GM19463 (cell line): Measurements from ENCODE around the gene PPP1R14C.
"Not testable (repeated sequence)": the region's sequence is repeated elsewhere in the genome, so short reads cannot be mapped to it uniquely, and the experiment has no call there.

Experiments
- ATAC-seq: cut with Tn5 transposase; IDR thresholded peaks from one replicate; pipeline ENCODE4 v1.9.1; 2021; ENCODE audit warnings: mild to moderate bottlenecking, moderate library complexity; ENCODE audit not compliant: unreplicated experiment

PPP1R14C gene

DNA sequence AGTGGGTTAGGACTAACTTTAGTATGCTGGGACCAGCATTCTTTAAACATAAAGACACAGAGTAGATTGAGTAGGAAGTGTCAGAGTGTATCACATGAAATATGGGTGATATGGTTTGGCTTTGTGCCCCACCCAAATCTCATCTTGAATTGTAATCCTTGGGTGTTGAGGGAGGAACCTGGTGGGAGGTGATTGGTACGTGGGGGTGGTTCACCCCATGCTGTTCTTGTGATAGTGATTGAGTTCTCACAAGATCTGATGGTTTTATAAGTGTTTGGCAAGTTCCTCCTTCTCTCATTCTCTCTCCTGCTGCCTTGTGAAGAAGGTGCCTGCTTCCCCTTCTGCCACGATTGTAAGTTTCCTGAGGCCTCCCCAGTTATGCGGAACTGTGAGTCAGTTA lies 5.1 kb upstream of the PPP1R14C start:
- ATAC-seq = not testable (repeated sequence)

- no peak for ATAC-seq
Observed at GRCh38 chr6:150138638-150139037, 4.2 kb upstream of the PPP1R14C start.

DNA sequence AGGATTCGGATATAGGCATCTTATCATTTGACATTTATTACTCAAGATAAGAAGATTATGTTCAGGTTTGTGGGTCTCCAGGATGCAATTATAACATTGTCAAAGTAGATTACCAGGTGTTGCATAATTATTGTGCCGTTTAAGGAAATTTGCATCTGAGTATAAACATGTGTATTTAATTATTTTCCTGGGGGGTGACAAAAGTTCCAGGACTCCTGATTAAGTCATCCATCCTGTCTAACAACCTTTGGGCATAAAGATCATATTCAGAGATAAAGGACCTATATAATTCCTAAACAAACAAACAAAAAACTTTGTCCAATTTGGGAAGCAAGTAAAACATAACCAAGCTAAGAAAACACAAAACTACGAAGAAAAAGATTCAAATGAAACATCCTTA lies 3.3 kb upstream of the PPP1R14C start:
- no peak for ATAC-seq

DNA sequence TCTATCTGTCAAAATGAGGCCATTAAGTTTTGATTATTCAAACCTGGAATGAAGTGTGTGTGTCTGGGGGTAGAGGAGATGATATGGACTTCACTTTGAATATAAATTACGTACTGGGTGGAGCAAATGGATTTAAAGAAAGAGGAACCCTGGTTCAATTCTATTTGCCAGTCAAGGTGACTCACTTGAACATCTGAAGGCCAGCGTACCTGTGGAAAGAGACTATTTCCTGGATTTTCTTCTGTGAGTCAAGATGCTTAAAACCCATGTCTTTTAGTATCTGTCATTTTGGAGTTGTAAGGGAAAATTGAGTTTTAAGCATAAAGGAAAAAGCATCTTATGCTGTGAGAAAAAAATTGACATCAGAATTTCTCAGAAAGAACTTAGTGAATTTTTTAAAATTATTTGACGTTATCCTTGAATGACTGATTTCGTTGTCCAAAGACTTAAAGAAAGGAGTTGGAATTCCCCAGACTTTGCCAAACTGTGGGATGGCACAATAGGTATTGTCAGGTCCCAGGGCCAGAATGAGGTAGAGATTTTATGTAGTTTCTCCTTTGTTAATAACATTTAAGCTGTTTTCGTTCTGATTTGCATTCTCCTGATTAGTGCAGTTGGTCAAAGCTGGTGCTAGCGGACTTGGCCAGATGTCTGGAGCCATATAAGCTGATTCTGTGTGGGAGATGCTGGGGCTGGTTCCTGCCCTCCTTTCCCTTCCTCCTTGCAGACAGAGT lies 2.4 kb upstream of the PPP1R14C start:
- ATAC-seq = no peak

DNA sequence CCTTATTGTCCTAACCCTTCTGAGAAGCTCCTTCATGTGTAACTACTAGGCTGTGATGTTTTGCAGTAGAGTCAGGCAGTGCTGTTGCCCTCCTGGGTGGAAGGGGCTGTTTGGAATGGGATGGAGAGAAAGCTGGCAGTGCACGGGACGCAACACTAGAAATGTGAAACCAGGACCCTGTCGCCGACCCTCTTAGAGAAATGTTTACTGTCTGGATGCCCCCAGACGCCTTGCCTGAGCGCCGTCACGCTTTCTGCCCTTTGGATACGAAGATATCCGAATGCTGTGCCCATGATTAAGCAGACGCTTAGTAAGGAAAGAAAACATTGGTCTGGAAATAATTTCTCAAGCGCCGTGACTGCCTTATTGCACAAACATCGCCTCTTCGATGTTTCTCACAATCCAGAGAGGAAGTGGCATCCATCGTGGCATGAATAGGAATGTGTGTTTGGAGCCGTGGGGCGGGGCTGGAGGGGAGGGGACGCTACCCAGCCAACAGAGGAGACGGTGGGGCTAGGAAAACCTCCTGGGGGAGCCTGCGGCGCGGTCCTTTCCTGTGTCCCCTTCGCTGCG lies 661 bp upstream of the PPP1R14C start:
- ATAC-seq = no peak

GRCh38 chr6:150143516-150144293 lies 861 bp downstream of the PPP1R14C start:
- no peak for ATAC-seq

DNA sequence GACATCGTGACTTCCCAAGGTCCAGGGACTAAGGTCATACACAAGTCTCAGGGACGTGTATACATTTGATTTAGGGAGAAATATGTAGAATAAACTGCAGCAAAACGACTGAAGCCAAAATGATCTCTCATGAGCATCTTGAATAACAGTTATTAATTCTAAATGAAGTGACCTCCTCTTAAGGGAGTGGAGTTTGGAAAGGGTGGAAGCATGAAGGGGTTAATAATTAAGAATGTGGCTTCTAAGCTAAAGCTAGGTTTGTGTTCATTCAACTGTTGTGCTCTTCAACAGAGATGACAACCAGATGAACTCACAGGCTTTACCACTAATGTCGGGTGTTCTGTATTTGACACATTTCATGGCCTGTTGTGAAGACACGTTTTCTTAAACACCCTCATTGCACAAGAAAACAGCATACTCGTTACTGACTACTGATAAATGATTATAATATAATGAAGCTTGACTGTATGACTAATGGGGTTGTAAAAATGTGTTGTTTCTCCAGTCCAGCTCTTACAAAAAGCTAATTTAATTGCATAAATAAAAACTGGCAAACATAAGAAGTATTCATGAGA lies 1.5 kb downstream of the PPP1R14C start:
- no peak for ATAC-seq

DNA sequence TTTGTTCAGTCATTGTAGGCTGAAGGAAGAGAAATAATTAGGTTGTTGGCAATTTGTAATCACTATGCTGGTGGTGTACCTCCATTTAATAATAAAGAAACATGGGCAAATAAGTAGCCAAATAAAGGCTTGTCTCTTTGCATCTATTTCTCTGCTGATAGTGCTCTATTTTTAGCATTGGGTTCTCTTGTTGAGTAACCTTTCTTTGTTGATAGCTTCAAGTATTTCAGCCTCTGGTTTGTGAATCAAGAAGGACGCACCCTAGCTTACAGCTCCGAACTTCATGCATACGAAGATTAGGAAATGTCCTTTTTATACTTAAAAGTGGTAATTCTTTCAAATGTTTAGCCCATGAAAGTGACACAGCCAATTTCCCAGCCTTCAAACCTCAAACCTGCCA lies 2.6 kb downstream of the PPP1R14C start:
- no peak for ATAC-seq

GRCh38 chr6:150145830-150146229 lies 3.0 kb downstream of the PPP1R14C start:
- ATAC-seq = no peak

DNA sequence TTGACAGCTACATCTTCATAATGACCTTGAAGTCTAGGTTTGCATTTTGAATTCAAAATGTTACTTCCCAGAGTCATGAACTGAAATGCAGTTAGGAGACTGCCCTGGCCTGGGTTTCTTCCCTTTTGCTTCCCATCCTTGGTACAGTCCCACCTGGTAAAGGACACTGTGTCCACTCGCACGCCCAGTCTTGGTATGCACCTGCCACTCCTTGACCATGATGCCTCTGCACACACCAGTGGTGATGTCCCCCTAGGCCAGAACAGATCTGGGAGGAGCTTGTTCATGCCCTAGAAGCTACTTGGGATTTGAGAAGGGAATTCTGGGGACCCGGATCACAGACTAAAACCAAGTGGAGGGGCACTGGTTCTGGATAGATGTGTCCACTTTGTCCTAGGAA lies 3.6 kb downstream of the PPP1R14C start:
- no peak for ATAC-seq

GRCh38 chr6:150149146-150149545 lies 6.3 kb downstream of the PPP1R14C start:
- no peak for ATAC-seq

GRCh38 chr6:150150458-150150820 lies 7.6 kb downstream of the PPP1R14C start:
- no peak for ATAC-seq

- ATAC-seq = no peak
Observed at GRCh38 chr6:150150821-150151646, 8.2 kb downstream of the PPP1R14C start.

- ATAC-seq = no peak
Observed at GRCh38 chr6:150152891-150153876, 10.3 kb downstream of the PPP1R14C start.

GRCh38 chr6:150153905-150154492 lies 11.2 kb downstream of the PPP1R14C start:
- ATAC-seq = no peak

DNA sequence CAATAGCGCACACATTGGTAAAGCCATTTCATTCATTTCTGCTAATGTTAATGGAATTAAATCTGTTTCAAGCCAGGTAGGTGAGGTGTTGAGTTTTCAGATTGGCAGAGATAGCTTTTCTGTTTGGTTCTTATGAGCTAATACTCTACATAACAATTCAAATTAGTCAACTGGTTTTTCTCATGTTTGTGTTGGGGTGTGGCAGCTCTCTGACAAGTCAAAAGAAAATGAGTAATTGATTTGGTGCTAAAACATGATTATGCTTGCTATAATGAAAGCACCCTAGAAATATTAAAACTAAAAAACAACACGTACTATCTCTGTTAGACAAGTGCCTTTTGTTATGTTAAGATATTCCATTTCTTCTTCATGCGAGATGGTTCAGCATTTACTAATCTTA lies 13.6 kb downstream of the PPP1R14C start:
- ATAC-seq = no peak

- ATAC-seq = no peak
Observed at GRCh38 chr6:150157081-150157480, 14.2 kb downstream of the PPP1R14C start.

DNA sequence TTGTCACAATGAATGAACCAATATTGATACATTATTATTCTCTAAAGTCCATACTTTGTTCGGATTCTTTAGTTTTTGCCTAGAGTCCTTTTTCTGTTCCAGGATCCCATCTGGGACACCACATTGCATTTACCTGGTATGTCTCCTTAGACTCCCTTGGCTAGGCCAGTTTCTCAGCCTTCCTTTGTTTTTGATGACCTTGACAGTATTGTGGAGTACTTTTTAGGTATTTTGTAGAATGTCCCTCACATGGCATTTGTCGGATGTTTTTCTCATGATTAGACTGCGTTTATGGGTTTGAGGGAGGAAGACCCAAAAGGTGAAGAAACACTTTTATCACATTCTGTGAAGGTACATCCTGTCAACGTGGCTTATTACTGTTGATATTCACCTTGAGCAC lies 16.9 kb downstream of the PPP1R14C start:
- no peak for ATAC-seq

GRCh38 chr6:150163970-150164369 lies 21.1 kb downstream of the PPP1R14C start:
- no peak for ATAC-seq
